GM19043 (cell line): ENCODE results near the gene NFIX.

Experiments
- ATAC-seq: cut with Tn5 transposase; IDR thresholded peaks from one replicate; pipeline ENCODE4 v1.9.1; 2021; ENCODE audit warnings: low read depth; ENCODE audit not compliant: unreplicated experiment

Gene NFIX

GRCh38 chr19:13117772-13118423 lies 122.6 kb downstream of the NFIX start, which contains the start of gene NACC1:
TSS of gene NACC1 (plus strand) at chr19:13118264. CDS start at chr19:13135208, 16,944 bp downstream.
- ATAC-seq: peak; percentile 52

GRCh38 chr19:13118424-13119193 lies 123.3 kb downstream of the NFIX start:
- no peak for ATAC-seq

- ATAC-seq: no peak
Observed at GRCh38 chr19:13119627-13120026, 124.4 kb downstream of the NFIX start.

GRCh38 chr19:13120031-13120430 lies 124.8 kb downstream of the NFIX start:
- ATAC-seq: no peak

- no peak for ATAC-seq
Observed at GRCh38 chr19:13120817-13121216, 125.5 kb downstream of the NFIX start.

- no peak for ATAC-seq
Observed at GRCh38 chr19:13121551-13122274, 126.4 kb downstream of the NFIX start.

- ATAC-seq: no peak
Observed at GRCh38 chr19:13122275-13122878, 127.1 kb downstream of the NFIX start.

GRCh38 chr19:13122980-13123957 lies 128.0 kb downstream of the NFIX start:
- no peak for ATAC-seq

GRCh38 chr19:13127051-13127450 lies 131.8 kb downstream of the NFIX start:
- ATAC-seq: no peak

- ATAC-seq: no peak
Observed at GRCh38 chr19:13127811-13128575, 132.7 kb downstream of the NFIX start.

GRCh38 chr19:13128583-13128982 lies 133.3 kb downstream of the NFIX start:
- no peak for ATAC-seq

- ATAC-seq: no peak
Observed at GRCh38 chr19:13129384-13129783, 134.1 kb downstream of the NFIX start.

GRCh38 chr19:13130886-13131490 lies 135.7 kb downstream of the NFIX start:
- ATAC-seq: no peak

- ATAC-seq: no peak
Observed at GRCh38 chr19:13132471-13133180, 137.4 kb downstream of the NFIX start.

GRCh38 chr19:13133241-13133870 lies 138.1 kb downstream of the NFIX start:
- no peak for ATAC-seq

- no peak for ATAC-seq
Observed at GRCh38 chr19:13134626-13135025, 139.4 kb downstream of the NFIX start.
